Kidney (tissue), 22 donors: Measurements from ENCODE around the gene MYH2. TPM values are rescaled to one million over a fixed set of nuclear protein-coding genes. Genes with fewer than 3 reads are reported as not detected.

Experiments
- DNase-seq, 5 donors: peaks; one replicate each; pipeline ENCODE4 v3.0.0-alpha.2; 2013 to 2020
- FAIRE-seq: peaks from 2 replicates; lab custom pipeline; 2012; peaks lifted over from hg19 to GRCh38; lab: Jason Lieb, UNC
- H3K27ac ChIP-seq, 2 donors: one replicate each; pipeline ENCODE4 v1.7.0; 2013; ENCODE audit warnings: low read depth in 2 of 2, low read length in 2 of 2, inconsistent platforms in 1 of 2
- H3K27me3 ChIP-seq: one replicate; pipeline ENCODE4 v1.7.1; 2013; ENCODE audit warnings: low read length, inconsistent platforms; ENCODE audit not compliant: control insufficient read depth, insufficient read depth
- H3K36me3 ChIP-seq, 3 donors: one replicate each; pipeline versions ENCODE4 v1.7.0 to v1.7.1; 2013; ENCODE audit warnings: low read length in 3 of 3, control low read depth in 1 of 3, inconsistent platforms in 1 of 3; ENCODE audit not compliant: insufficient read depth in 3 of 3, control insufficient read depth in 2 of 3
- H3K4me1 ChIP-seq, 3 donors: one replicate each; pipeline versions ENCODE4 v1.7.0 to v1.7.1; 2013; ENCODE audit warnings: low read length in 3 of 3, inconsistent platforms in 1 of 3, low read depth in 1 of 3; ENCODE audit not compliant: control insufficient read depth in 2 of 3, insufficient read depth in 2 of 3
- H3K4me3 ChIP-seq, 3 donors: one replicate each; pipeline versions ENCODE4 v1.7.0 to v1.8.1; 2013; ENCODE audit warnings: low read length in 3 of 3, control low read depth in 1 of 3, inconsistent platforms in 1 of 3
- H3K9ac ChIP-seq, 3 donors: one replicate each; pipeline versions ENCODE4 v1.7.0 to v1.7.1; 2013; ENCODE audit warnings: low read length in 3 of 3, control low read depth in 1 of 3, inconsistent platforms in 1 of 3
- H3K9me3 ChIP-seq, 3 donors: one replicate each; pipeline versions ENCODE4 v1.7.0 to v1.7.1; 2013; ENCODE audit warnings: low read length in 3 of 3, control low read depth in 1 of 3, inconsistent platforms in 1 of 3; ENCODE audit not compliant: control insufficient read depth in 2 of 3, insufficient read depth in 1 of 3
- CTCF ChIP-seq: IDR thresholded peaks from 3 replicates; pipeline ENCODE4 v1.5.1; 2012; ENCODE audit warnings: mild to moderate bottlenecking, moderate library complexity, borderline replicate concordance; ENCODE audit not compliant: insufficient read depth; ENCODE audit errors: extremely low read depth
- intact Hi-C: fragments of 100-400 bp; cut with DNase I; formaldehyde crosslinking; loops from one replicate; pipeline ENCODE4 v1.11.1; 2022
- long read RNA-seq, 10 donors: library from polyadenylated mRNA in 1 of 10; unstranded in 1 of 10; transcript quantifications; one replicate each; pipeline ENCODE4 v2.0.0 and lab custom pipeline, GENCODE V29; 2021 to 2026
- polyA plus RNA-seq: library from polyadenylated mRNA; stranded (reverse); fragments of 350-450 nt; fragmentation: Illumina TruSeq; extraction: RNeasy Lipid Tissue Mini Kit (QIAGEN cat#74804); gene quantifications from one replicate; pipeline ENCODE4 v1.2.3, GENCODE V29; 2014; ENCODE audit warnings: low read depth, low replicate concordance; ENCODE audit not compliant: insufficient read depth
- total RNA-seq: library from RNA; stranded (reverse); fragmentation: NEBNext Ultra II Directional; extraction: Animal tissue kit (Norgen Biotek cat#: 25700); gene quantifications from one replicate; pipeline ENCODE4 v1.2.1, GENCODE V29; 2021
- donor health status: control.
- donor health status: control.
- donor health status: control.
- donor health status: control.
- donor health status: control.
- donor health status: DM: yes; HTN: yes; CAD: no.
- donor health status: Normal renal cell carcinoma (clear cell type).

MYH2 gene
- total RNA-seq (not detected), polyA plus RNA-seq (not detected)
- long read RNA-seq, donor 1, result 0 reads
- long read RNA-seq, donor 2, result 0 reads
- long read RNA-seq, donor 3, result 0 reads
- long read RNA-seq, donor 4, result 0 reads
- long read RNA-seq, donor 5, result 0 reads
- long read RNA-seq, donor 6, result 0 reads
- long read RNA-seq, donor 7, result 0 reads
- long read RNA-seq, donor 8, result 0 reads
- long read RNA-seq, donor 9, result 0 reads
- long read RNA-seq, donor 10, result 0 reads

- Histone ChIP-seq H3K4me3 (no peak within 1 kb of the TSS), H3K36me3 (no peaks in the 10 kb centered on the region), H3K27ac (no peak within 1 kb of the TSS), H3K9ac (no peak within 1 kb of the TSS), H3K9me3 (no peaks in the 10 kb centered on the region), H3K27me3 (no peaks in the 10 kb centered on the region), H3K4me1 (no peaks in the 10 kb centered on the region)
- intact Hi-C loops, result no loop called here
- peak in 1 of 5 donors; percentile 2 for DNase-seq
- no peak for TF ChIP-seq CTCF
- FAIRE-seq, result no peak
Observed at GRCh38 chr17:10549096-10549842, at the start of gene MYH2. MYH2 (minus strand) TSS chr17:10549658; CDS start chr17:10547920, 1,738 bp downstream.

- no peak overlapping the region for H3K27ac ChIP-seq
- H3K9me3 ChIP-seq, result peaks cover 0 to 5% (median 0%) of the 10 kb centered on the region in 3 donors
- DNase-seq (no peak), FAIRE-seq (no peak)
- no peak for TF ChIP-seq CTCF
- intact Hi-C loops, result no loop called here
- no peak overlapping the region for H3K4me3 ChIP-seq
- H3K9ac ChIP-seq, result no peak overlapping the region
- no peaks in the 10 kb centered on the region for H3K36me3 ChIP-seq
- no peaks in the 10 kb centered on the region for H3K27me3 ChIP-seq
- H3K4me1 ChIP-seq, result no peaks in the 10 kb centered on the region
Observed at GRCh38 chr17:10598621-10599020, 49.2 kb upstream of the MYH2 start.

GRCh38 chr17:10589553-10590145 is 40.2 kb upstream of the MYH2 start:
- intact Hi-C loops, result no loop called here
- TF ChIP-seq CTCF, result no peak
- Histone ChIP-seq H3K27ac (no peak overlapping the region), H3K9me3 (peaks cover 0 to 5% (median 0%) of the 10 kb centered on the region in 3 donors), H3K4me3 (no peak overlapping the region), H3K9ac (no peak overlapping the region), H3K27me3 (no peaks in the 10 kb centered on the region), H3K36me3 (no peaks in the 10 kb centered on the region), H3K4me1 (no peaks in the 10 kb centered on the region)
- no peak for DNase-seq
- FAIRE-seq, result no peak
